KMS-11 (cell line): ENCODE results near the gene MPO.
A peak's percentile ranks its signal among the peaks of the same experiment; 100 is the strongest.

Experiments
- H2AFZ ChIP-seq: fragments of 200-600 bp; sonication (generic); 2 replicates; pipeline ENCODE4 v1.6.1; 2016; ENCODE audit warnings: antibody characterized with exemption, mixed run types, low read depth
- H3K27ac ChIP-seq: fragments of 200-600 bp; sonication (generic); 2 replicates; pipeline ENCODE4 v1.6.1; 2016; ENCODE audit warnings: mild to moderate bottlenecking, mixed run types
- H3K27me3 ChIP-seq: fragments of 200-600 bp; sonication (generic); 2 replicates; pipeline ENCODE4 v1.6.1; 2017; ENCODE audit warnings: mild to moderate bottlenecking, low read depth, mixed run types, moderate library complexity; ENCODE audit not compliant: insufficient read depth
- H3K36me3 ChIP-seq: fragments of 200-600 bp; sonication (generic); 2 replicates; pipeline ENCODE4 v1.6.1; 2017; ENCODE audit warnings: mild to moderate bottlenecking, mixed run types; ENCODE audit not compliant: insufficient read depth
- H3K4me1 ChIP-seq: fragments of 200-600 bp; sonication (generic); 2 replicates; pipeline ENCODE4 v1.6.1; 2016; ENCODE audit warnings: mild to moderate bottlenecking, low read depth, mixed run types; ENCODE audit not compliant: poor library complexity, severe bottlenecking
- H3K4me2 ChIP-seq: fragments of 200-600 bp; sonication (generic); 2 replicates; pipeline ENCODE4 v1.7.0; 2016; ENCODE audit warnings: mild to moderate bottlenecking, mixed run types
- H3K4me3 ChIP-seq: fragments of 200-600 bp; sonication (generic); IDR thresholded peaks from 2 replicates; pipeline ENCODE4 v1.6.1; 2017; ENCODE audit warnings: low read depth, low read length, mixed read lengths; ENCODE audit not compliant: insufficient read depth
- H3K79me2 ChIP-seq: fragments of 200-600 bp; sonication (generic); 2 replicates; pipeline ENCODE4 v1.6.1; 2016; ENCODE audit warnings: low read depth, mixed run types; ENCODE audit not compliant: insufficient read depth
- H3K9ac ChIP-seq: fragments of 200-600 bp; sonication (generic); 2 replicates; pipeline ENCODE4 v1.6.1; 2016; ENCODE audit warnings: mild to moderate bottlenecking, mixed run types
- H4K20me1 ChIP-seq: fragments of 200-600 bp; sonication (generic); 2 replicates; pipeline ENCODE4 v1.6.1; 2016; ENCODE audit warnings: mild to moderate bottlenecking, mixed run types; ENCODE audit not compliant: insufficient read depth
- TF ChIP-seq, protein P1 (sequence below): fragments of 200-600 bp; sonication (generic); conservative IDR thresholded peaks from 2 replicates; pipeline ENCODE4 v1.6.1; 2017; ENCODE audit warnings: low read depth, mild to moderate bottlenecking, antibody characterized with exemption, low read length, moderate library complexity, mixed read lengths

MPO gene

GRCh38 chr17:58325976-58326468 is 45.3 kb upstream of the MPO start:
- TF ChIP-seq, protein P1, sequence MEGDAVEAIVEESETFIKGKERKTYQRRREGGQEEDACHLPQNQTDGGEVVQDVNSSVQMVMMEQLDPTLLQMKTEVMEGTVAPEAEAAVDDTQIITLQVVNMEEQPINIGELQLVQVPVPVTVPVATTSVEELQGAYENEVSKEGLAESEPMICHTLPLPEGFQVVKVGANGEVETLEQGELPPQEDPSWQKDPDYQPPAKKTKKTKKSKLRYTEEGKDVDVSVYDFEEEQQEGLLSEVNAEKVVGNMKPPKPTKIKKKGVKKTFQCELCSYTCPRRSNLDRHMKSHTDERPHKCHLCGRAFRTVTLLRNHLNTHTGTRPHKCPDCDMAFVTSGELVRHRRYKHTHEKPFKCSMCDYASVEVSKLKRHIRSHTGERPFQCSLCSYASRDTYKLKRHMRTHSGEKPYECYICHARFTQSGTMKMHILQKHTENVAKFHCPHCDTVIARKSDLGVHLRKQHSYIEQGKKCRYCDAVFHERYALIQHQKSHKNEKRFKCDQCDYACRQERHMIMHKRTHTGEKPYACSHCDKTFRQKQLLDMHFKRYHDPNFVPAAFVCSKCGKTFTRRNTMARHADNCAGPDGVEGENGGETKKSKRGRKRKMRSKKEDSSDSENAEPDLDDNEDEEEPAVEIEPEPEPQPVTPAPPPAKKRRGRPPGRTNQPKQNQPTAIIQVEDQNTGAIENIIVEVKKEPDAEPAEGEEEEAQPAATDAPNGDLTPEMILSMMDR = no peak
- H3K4me3 ChIP-seq = no peak overlapping the region
- peaks cover 13% of the 10 kb centered on the region for H3K79me2 ChIP-seq
- H3K36me3 ChIP-seq = no peaks in the 10 kb centered on the region
- H4K20me1 ChIP-seq = peaks cover 2% of the 10 kb centered on the region; the same call in 1 of the 2 replicates
- H3K4me1 ChIP-seq = peaks cover 31% of the 10 kb centered on the region
- H2AFZ ChIP-seq = no peak overlapping the region
- H3K27me3 ChIP-seq = no peaks in the 10 kb centered on the region
- H3K27ac ChIP-seq = peak overlapping the region; percentile 8; the same call in 1 of the 2 replicates
- H3K4me2 ChIP-seq = no peak overlapping the region
- H3K9ac ChIP-seq = no peak overlapping the region

GRCh38 chr17:58325289-58325726 is 44.6 kb upstream of the MPO start:
- peaks cover 6% of the 10 kb centered on the region for H3K79me2 ChIP-seq
- no peaks in the 10 kb centered on the region; the same call in 1 of the 2 replicates for H4K20me1 ChIP-seq
- no peak overlapping the region for H3K4me3 ChIP-seq
- no peaks in the 10 kb centered on the region for H3K36me3 ChIP-seq
- no peak overlapping the region for H3K27ac ChIP-seq
- peaks cover 30% of the 10 kb centered on the region for H3K4me1 ChIP-seq
- no peak overlapping the region for H2AFZ ChIP-seq
- H3K9ac ChIP-seq = no peak overlapping the region
- TF ChIP-seq, protein P1 = no peak
- H3K4me2 ChIP-seq = no peak overlapping the region
- no peaks in the 10 kb centered on the region for H3K27me3 ChIP-seq

GRCh38 chr17:58324409-58325288 is 43.9 kb upstream of the MPO start:
- no peak overlapping the region for H3K4me3 ChIP-seq
- H3K79me2 ChIP-seq = no peaks in the 10 kb centered on the region
- no peaks in the 10 kb centered on the region; the same call in 1 of the 2 replicates for H4K20me1 ChIP-seq
- H3K4me2 ChIP-seq = no peak overlapping the region
- H3K27me3 ChIP-seq = no peaks in the 10 kb centered on the region
- H2AFZ ChIP-seq = no peak overlapping the region
- H3K36me3 ChIP-seq = no peaks in the 10 kb centered on the region
- no peak overlapping the region for H3K27ac ChIP-seq
- H3K4me1 ChIP-seq = peaks cover 23% of the 10 kb centered on the region
- H3K9ac ChIP-seq = no peak overlapping the region
- TF ChIP-seq, protein P1 = no peak

DNA sequence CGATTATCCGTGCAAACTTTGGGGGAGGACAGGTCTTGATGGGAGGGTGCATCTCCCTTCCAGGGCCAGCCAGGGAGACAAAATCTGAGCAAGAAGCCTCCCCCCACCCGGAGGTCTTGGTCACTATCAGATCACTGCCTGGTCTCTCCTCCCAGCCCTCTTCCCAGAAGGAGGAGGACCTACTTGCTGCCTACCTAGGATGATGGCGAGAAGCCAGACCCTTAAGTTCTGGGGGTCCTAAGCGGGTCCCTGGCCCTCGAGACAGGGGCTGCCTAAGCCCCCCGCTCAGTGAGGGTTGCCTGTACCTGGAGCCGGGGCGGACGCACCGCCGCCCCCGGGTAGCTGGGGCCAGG is 43.3 kb upstream of the MPO start:
- no peak overlapping the region for H3K27ac ChIP-seq
- H3K4me1 ChIP-seq = peaks cover 19% of the 10 kb centered on the region
- H3K36me3 ChIP-seq = no peaks in the 10 kb centered on the region
- no peaks in the 10 kb centered on the region for H3K79me2 ChIP-seq
- no peak overlapping the region for H2AFZ ChIP-seq
- H3K4me2 ChIP-seq = no peak overlapping the region
- TF ChIP-seq, protein P1 = no peak
- H3K9ac ChIP-seq = no peak overlapping the region
- no peak overlapping the region for H3K4me3 ChIP-seq
- H3K27me3 ChIP-seq = no peaks in the 10 kb centered on the region
- H4K20me1 ChIP-seq = no peaks in the 10 kb centered on the region
